SK-N-SH treated with all-trans-retinoic acid at 6 μM for 48 hours (cell line): ENCODE data around the gene CERT1.
A peak's percentile ranks its signal among the peaks of the same experiment; 100 is the strongest.

Experiments
- ATAC-seq: fragments of 200-7000 bp; cut with Tn5 transposase; 3 replicates; pipeline ENCODE4 v1.9.1; 2020; ENCODE audit warnings: mild to moderate bottlenecking, moderate library complexity
- BACH2 ChIP-seq: fragments of 250-450 bp; sonication (Bioruptor Pico); IDR thresholded peaks from 2 replicates; pipeline ENCODE4 v1.9.0; 2021; ENCODE audit warnings: mild to moderate bottlenecking, borderline replicate concordance
- CREB5 ChIP-seq: fragments of 250-450 bp; sonication (Bioruptor Pico); IDR thresholded peaks from 2 replicates; pipeline ENCODE4 v1.5.1; 2020; ENCODE audit warnings: low read depth, mild to moderate bottlenecking, moderate library complexity
- CSDC2 ChIP-seq: fragments of 250-450 bp; sonication (Bioruptor Pico); IDR thresholded peaks from 2 replicates; pipeline ENCODE4 v1.5.0; 2020; ENCODE audit warnings: mild to moderate bottlenecking, moderate library complexity
- ESRRG ChIP-seq: fragments of 250-450 bp; sonication (Bioruptor Pico); IDR thresholded peaks from 2 replicates; pipeline ENCODE4 v1.6.1; 2021; ENCODE audit warnings: mild to moderate bottlenecking
- GLIS3 ChIP-seq: fragments of 250-450 bp; sonication (Bioruptor Pico); IDR thresholded peaks from 2 replicates; pipeline ENCODE4 v1.5.0; 2020; ENCODE audit warnings: mild to moderate bottlenecking, moderate library complexity
- ISL1 ChIP-seq: fragments of 250-450 bp; sonication (Bioruptor Pico); IDR thresholded peaks from 2 replicates; pipeline ENCODE4 v2.1.2; 2022; ENCODE audit warnings: mild to moderate bottlenecking, moderate library complexity
- OSR1 ChIP-seq: fragments of 250-450 bp; sonication (Bioruptor Pico); IDR thresholded peaks from 2 replicates; pipeline ENCODE4 v1.8.0; 2022; ENCODE audit warnings: moderate library complexity, mild to moderate bottlenecking, inconsistent platforms
- POU6F1 ChIP-seq: fragments of 250-450 bp; sonication (Bioruptor Pico); IDR thresholded peaks from 2 replicates; pipeline ENCODE4 v1.8.0; 2021; ENCODE audit warnings: low read depth, mild to moderate bottlenecking, moderate library complexity, borderline replicate concordance
- PPARA ChIP-seq: fragments of 250-450 bp; sonication (Bioruptor Pico); IDR thresholded peaks from 2 replicates; pipeline ENCODE4 v1.5.0; 2020; ENCODE audit warnings: mild to moderate bottlenecking, borderline replicate concordance
- RARB ChIP-seq: fragments of 250-450 bp; sonication (Bioruptor Pico); IDR thresholded peaks from 2 replicates; pipeline ENCODE4 v1.8.0; 2021; ENCODE audit warnings: mild to moderate bottlenecking, moderate library complexity
- SNAI2 ChIP-seq: fragments of 250-450 bp; sonication (Bioruptor Pico); IDR thresholded peaks from 2 replicates; pipeline ENCODE4 v1.5.0; 2020; ENCODE audit warnings: mild to moderate bottlenecking, moderate library complexity
- TCF4 ChIP-seq: fragments of 250-450 bp; sonication (Bioruptor Pico); IDR thresholded peaks from 2 replicates; pipeline ENCODE4 v1.8.0; 2021; ENCODE audit warnings: mild to moderate bottlenecking, moderate library complexity, borderline replicate concordance
- TOX ChIP-seq: fragments of 250-450 bp; sonication (Bioruptor Pico); IDR thresholded peaks from 2 replicates; pipeline ENCODE4 v1.8.0; 2021; ENCODE audit warnings: mild to moderate bottlenecking, moderate library complexity, borderline replicate concordance
- TSHZ2 ChIP-seq: fragments of 250-450 bp; sonication (Bioruptor Pico); IDR thresholded peaks from 2 replicates; pipeline ENCODE4 v1.5.0; 2020; ENCODE audit warnings: mild to moderate bottlenecking, moderate library complexity
- ZC3H10 ChIP-seq: fragments of 250-450 bp; sonication (Bioruptor Pico); IDR thresholded peaks from 2 replicates; pipeline ENCODE4 v1.5.1; 2021; ENCODE audit warnings: mild to moderate bottlenecking, moderate library complexity
- ZFP3 ChIP-seq: fragments of 250-450 bp; sonication (Bioruptor Pico); IDR thresholded peaks from 2 replicates; pipeline ENCODE4 v1.5.0; 2020; ENCODE audit warnings: mild to moderate bottlenecking, moderate library complexity
- ZNF565 ChIP-seq: fragments of 450-650 bp; formaldehyde crosslinking; conservative IDR thresholded peaks from 2 replicates; pipeline ENCODE4 v1.5.0; 2020; ENCODE audit warnings: low read depth, mild to moderate bottlenecking, moderate library complexity
- ZNF70 ChIP-seq: fragments of 450-650 bp; formaldehyde crosslinking; IDR thresholded peaks from 2 replicates; pipeline ENCODE4 v1.5.0; 2020; ENCODE audit warnings: mild to moderate bottlenecking, moderate library complexity
- ZNF8 ChIP-seq: fragments of 450-650 bp; formaldehyde crosslinking; IDR thresholded peaks from 2 replicates; pipeline ENCODE4 v1.5.0; 2020; ENCODE audit warnings: mild to moderate bottlenecking, moderate library complexity

Gene CERT1

GRCh38 chr5:75368391-75368790 lies 143.0 kb downstream of the CERT1 start:
- no peak for ATAC-seq
- TF ChIP-seq ZC3H10 (CRISPR knock-in tag) (no peak), OSR1 (no peak), PPARA (CRISPR knock-in tag) (no peak), BACH2 (no peak), POU6F1 (CRISPR knock-in tag) (no peak), ZFP3 (CRISPR knock-in tag) (no peak)
- TF ChIP-seq, all 23 proteins: peak for 0

- ATAC-seq = peak; percentile 26; the same call in 1 of the 3 replicates
- TF ChIP-seq ZNF565 (CRISPR knock-in tag) (no peak), BACH2 (no peak), ZNF8 (CRISPR knock-in tag) (no peak), TCF4 (no peak), ZFP3 (CRISPR knock-in tag) (no peak), ZNF70 (CRISPR knock-in tag) (no peak), POU6F1 (CRISPR knock-in tag) (no peak), TSHZ2 (CRISPR knock-in tag) (no peak), PPARA (CRISPR knock-in tag) (no peak), CSDC2 (CRISPR knock-in tag) (no peak), ESRRG (CRISPR knock-in tag) (no peak)
Measured at GRCh38 chr5:75367401-75367800, 144.0 kb downstream of the CERT1 start.

- ATAC-seq = no peak
Measured at GRCh38 chr5:75366787-75367186, 144.6 kb downstream of the CERT1 start.

GRCh38 chr5:75365740-75366139 lies 145.7 kb downstream of the CERT1 start:
- no peak for ATAC-seq
- TF ChIP-seq ZNF70 (CRISPR knock-in tag) (no peak), TSHZ2 (CRISPR knock-in tag) (no peak), GLIS3 (CRISPR knock-in tag) (no peak), CREB5 (CRISPR knock-in tag) (no peak), OSR1 (no peak)

More at GRCh38 chr5:75366787-75367186, 144.6 kb downstream of the CERT1 start:
- TF ChIP-seq PPARA (CRISPR knock-in tag) = no peak
- no peak for TF ChIP-seq TSHZ2 (CRISPR knock-in tag)
- no peak for TF ChIP-seq ISL1 (CRISPR knock-in tag)
- TF ChIP-seq ZFP3 (CRISPR knock-in tag) = no peak
- TF ChIP-seq TOX (CRISPR knock-in tag) = no peak
- TF ChIP-seq ZC3H10 (CRISPR knock-in tag) = no peak
- TF ChIP-seq CSDC2 (CRISPR knock-in tag) = no peak
- no peak for TF ChIP-seq BACH2
- TF ChIP-seq RARB (CRISPR knock-in tag) = no peak
- no peak for TF ChIP-seq SNAI2 (CRISPR knock-in tag)
- TF ChIP-seq, all 23 proteins: peak for 0
